WI38 (cell line): ENCODE measurements around the gene LUC7L.

Experiments
- H3K4me3 ChIP-seq: 2 replicates; pipeline ENCODE4 v1.5.1; 2011; ENCODE audit warnings: low read depth, mild to moderate bottlenecking, control low read depth, low read length
- TF ChIP-seq, protein P1 (sequence below): IDR thresholded peaks from 2 replicates; pipeline ENCODE4 v1.5.1; 2012; ENCODE audit warnings: low read depth, mild to moderate bottlenecking, control low read depth, low read length

The LUC7L gene

DNA sequence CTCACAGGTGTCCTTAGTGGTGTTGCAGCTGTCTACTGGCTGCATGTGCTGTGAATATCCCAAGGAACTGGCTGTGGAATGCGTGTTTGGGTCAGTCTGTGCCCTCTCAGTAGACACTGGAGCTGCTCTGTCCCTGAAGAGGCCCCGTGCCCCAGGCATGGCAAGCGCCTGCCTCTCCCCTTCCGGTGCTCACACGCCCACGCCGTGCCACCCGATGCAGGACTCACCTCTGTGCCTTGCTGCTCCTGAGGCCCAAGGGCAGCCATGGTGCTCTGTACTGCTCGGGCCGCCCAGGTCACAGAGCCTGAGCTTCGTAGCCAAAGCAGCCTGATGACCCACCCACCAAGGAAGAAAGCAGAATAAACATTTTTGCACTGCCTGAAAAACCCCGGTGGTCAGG lies 36.5 kb upstream of the LUC7L start:
- no peak overlapping the region for H3K4me3 ChIP-seq
- TF ChIP-seq, protein P1, sequence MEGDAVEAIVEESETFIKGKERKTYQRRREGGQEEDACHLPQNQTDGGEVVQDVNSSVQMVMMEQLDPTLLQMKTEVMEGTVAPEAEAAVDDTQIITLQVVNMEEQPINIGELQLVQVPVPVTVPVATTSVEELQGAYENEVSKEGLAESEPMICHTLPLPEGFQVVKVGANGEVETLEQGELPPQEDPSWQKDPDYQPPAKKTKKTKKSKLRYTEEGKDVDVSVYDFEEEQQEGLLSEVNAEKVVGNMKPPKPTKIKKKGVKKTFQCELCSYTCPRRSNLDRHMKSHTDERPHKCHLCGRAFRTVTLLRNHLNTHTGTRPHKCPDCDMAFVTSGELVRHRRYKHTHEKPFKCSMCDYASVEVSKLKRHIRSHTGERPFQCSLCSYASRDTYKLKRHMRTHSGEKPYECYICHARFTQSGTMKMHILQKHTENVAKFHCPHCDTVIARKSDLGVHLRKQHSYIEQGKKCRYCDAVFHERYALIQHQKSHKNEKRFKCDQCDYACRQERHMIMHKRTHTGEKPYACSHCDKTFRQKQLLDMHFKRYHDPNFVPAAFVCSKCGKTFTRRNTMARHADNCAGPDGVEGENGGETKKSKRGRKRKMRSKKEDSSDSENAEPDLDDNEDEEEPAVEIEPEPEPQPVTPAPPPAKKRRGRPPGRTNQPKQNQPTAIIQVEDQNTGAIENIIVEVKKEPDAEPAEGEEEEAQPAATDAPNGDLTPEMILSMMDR = no peak

DNA sequence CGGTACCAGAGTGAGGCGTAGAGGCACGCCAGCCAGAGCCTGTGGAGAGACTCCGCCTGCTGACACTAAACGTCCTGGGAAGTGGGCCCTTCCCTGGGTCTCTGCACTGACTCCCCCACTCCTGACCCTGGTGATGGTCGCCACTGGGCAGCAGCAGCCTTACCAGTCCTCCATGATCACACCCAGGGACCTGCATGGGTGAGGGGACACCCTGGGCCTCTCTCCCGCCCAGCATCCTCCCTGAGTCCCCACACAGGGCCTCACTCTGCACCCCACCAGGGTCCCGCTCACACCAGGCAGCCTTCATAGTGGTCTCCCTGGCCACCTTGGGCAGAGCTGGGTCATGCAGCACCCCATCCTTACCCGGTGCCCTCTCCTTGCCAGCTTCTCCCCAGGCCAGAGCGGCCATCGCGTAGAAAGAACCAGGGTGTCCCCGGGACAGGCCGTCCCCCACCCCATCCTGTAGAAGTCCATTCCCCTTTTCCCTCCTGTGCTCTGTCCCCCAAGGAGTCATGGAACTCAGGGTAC lies 35.8 kb upstream of the LUC7L start:
- no peak overlapping the region for H3K4me3 ChIP-seq
- TF ChIP-seq, protein P1 = no peak

DNA sequence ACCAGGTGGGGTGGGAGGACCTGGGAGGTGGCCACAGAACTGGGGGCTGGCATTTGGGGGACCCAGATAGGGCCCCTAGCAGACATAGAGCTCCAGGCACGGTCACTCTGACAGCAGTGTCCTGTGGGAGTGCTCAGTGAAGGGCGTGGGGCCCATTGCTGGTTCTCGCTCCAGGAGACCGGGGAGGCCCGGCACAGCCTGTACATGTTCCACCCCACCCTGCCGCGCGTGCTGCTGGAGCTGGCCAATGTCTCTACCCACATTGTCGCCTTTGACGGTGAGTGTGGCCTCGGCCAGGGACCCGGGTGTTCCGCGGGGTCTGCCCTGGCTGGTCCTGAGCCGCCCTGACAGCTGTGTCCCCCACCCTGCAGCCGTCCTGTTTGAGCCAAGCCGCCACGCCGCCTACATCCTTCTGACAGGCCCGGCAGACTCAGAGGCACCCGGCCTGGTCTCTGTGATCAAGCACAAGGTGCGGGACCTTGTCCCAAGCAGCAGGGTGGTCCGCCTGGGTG lies 35.2 kb upstream of the LUC7L start:
- TF ChIP-seq, protein P1 = no peak
- no peak overlapping the region for H3K4me3 ChIP-seq

DNA sequence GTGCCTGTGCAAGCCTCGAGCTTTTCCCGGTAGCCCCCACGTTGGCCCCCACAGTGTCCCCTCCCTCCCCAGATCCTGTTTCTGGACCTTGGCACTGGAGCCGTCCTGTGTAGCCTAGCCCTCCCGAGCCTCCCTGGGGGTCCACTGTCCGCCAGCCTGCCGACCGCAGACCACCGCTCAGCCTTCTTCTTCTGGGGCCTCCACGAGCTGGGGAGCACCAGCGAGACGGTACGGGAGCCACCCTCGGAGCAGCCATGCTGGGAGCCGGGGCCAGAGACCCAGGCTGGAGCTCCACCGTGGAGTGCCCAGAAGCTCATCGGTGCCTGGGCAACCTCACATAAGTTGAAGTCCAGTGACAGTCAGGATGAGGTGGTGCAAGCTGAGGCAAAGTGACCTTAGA lies 34.7 kb upstream of the LUC7L start:
- TF ChIP-seq, protein P1 = no peak
- H3K4me3 ChIP-seq = no peak overlapping the region

DNA sequence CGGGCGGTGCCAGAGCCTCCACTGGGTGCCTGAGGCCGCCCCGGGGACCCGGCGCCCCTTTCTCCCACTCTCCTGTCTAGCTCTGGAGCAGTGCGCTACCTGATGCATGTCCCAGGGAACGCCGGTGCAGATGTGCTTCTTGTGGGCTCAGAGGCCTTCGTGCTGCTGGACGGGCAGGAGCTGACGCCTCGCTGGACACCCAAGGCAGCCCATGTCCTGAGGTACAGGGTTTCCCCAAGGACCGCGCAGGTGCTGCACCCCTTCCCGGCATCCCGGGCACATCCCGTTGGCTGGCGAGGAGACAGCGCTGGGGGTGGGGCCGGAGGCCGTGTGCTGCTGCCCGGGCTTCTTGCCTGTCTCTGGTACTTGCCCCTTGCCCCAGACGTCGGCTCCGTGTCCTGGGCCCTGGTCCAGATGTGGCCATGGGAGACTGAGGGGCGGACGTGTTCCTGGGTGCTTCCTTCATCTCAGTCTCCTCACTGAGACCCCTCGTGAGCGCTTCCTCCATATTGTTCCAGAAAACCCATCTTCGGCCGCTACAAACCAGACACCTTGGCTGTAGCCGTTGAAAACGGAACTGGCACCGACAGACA lies 34.0 kb upstream of the LUC7L start:
- TF ChIP-seq, protein P1 = no peak
- H3K4me3 ChIP-seq = no peak overlapping the region

DNA sequence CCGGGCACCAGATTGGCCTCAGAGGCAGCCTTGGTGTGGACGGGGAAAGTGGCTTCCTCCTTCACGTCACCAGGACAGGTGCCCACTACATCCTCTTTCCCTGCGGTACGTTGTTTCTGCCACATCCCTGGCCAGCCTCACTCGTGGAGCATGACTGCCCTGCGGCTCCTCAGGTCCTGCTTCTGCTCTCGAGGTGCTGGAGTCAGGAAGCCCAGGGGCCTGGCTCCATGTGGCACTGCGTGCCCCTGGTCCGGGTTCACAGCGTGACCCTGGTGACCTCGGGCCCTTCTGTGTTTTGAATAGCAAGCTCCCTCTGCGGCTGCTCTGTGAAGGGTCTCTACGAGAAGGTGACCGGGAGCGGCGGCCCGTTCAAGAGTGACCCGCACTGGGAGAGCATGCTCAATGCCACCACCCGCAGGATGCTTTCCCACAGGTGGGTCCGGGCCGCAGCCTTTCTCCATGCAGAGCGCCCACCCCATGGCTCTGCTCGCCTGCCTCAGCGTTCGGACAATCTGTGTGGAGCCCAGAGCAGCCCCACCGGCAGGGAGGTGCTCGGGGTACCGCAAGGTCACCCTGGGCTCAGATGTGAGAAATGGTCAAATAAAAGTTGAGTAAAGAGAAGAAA lies 33.0 kb upstream of the LUC7L start:
- TF ChIP-seq, protein P1 = no peak
- H3K4me3 ChIP-seq = no peak overlapping the region

DNA sequence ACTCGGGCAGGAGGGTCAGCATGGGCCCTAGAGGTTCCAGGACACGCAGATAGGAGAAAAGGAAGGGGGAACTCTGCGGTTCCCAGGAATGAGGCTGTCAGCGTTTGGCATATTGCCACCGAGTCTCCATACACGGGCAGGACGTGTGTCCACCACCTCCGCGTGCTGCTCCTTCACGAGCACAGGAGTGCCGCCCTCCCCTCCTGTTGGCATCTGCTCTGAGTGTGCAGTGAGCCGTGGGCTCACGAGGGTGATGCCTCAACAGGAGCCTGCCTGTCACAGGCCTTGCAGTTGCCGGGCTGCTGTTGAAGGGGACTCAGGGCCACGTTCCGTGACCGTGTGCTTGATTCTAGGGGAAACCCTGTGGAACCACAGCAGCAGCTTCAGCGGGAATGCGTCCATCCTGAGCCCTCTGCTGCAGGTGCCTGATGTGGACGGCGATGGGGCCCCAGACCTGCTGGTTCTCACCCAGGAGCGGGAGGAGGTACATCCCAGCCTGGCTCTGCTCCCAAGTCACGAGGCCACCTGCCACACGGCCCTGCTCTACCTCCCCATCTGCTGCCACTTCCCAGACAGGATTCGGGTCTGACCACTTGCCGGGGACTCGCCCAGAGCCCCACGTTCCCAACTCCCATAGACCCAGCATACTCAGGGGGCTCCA lies 31.9 kb upstream of the LUC7L start:
- H3K4me3 ChIP-seq = no peak overlapping the region
- TF ChIP-seq, protein P1 = no peak
